GM19467 (cell line): ENCODE data around the gene LHX4.

Experiments used
- ATAC-seq: cut with Tn5 transposase; IDR thresholded peaks from one replicate; pipeline ENCODE4 v1.9.1; 2021; ENCODE audit warnings: mild to moderate bottlenecking, moderate library complexity; ENCODE audit not compliant: unreplicated experiment

LHX4 gene

DNA sequence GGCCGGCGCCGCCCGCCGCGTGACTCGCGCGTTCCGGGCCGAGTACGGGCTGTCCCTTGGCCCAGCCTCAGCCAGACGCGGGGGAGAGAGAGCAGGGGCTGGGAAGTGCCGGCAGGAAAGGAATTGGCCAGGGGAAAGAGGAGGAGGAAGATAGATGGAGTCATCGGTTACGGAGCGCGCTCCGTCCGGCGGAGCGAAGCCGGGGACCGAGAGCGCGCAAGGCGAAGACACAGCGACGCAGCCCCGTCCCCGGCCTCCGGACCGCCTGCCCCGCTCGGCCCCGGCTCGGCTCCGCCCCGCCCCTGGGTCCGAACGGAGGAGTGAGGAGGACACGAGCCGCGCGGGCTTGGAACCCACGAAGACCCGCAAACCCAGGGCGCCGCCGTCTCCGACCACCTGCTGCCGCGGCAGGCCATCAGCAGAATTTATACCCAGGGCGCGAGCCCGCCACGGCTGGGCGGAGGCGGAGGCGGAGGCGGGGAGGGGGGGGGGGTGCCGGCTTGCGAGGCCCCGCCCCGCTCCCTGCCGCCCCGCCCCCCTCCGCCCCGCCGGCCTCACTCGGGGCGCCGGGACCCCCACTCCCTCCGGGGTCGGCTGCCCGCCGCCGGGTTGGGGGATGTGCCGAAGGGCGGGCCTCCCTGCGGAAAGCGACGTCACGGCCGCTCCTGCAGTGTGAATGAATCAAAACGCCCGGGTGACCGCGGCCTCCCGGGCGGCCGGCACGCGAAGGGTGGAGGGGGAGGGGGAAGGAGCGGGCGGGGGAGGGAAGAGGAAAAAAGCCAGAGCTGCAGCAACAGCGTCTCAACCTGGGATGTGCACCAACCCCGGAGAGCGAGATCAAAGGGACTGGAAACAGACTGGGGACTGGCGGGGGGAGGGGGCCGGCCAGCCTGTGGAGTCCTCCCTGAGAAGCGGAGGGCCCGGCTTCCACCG, at the start of gene LHX4:
LHX4 (plus strand) TSS at position 782 of the 933 bp plus-strand sequence. CDS start 266 bp downstream, outside the sequence.
- ATAC-seq = no peak

- no peak for ATAC-seq
Measured at GRCh38 chr1:180181048-180181447, 49.0 kb upstream of the LHX4 start.

DNA sequence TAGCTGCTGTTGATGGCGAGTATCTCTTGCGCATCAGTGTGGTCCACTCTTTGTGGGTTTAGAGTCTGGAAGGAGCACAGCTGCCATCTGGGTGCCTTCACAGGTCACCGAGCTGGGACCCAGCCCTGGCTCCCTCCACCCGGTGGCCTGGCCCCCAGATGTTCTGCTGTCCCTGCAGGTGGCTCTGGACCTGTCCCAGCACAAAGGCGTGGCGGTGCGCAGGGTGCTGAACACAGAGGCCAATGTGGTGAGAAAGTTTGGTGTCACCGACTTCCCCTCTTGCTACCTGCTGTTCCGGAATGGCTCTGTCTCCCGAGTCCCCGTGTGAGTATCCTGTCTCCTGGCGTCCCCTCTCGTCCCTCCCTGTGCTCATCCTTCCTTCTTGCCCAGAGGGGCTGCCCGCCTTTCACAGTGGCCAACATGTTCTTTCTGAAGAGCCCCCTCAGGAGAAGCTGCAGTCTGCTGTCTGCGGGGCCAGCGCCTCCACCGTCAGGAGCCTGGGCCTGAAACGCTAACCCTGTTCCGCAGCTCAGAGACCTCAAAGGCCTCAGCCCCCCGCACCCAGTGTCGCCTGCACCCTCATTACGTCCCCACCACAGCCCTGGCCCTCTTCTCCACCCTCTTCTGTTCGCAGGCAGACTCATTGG, 47.9 kb upstream of the LHX4 start:
- no peak for ATAC-seq

DNA sequence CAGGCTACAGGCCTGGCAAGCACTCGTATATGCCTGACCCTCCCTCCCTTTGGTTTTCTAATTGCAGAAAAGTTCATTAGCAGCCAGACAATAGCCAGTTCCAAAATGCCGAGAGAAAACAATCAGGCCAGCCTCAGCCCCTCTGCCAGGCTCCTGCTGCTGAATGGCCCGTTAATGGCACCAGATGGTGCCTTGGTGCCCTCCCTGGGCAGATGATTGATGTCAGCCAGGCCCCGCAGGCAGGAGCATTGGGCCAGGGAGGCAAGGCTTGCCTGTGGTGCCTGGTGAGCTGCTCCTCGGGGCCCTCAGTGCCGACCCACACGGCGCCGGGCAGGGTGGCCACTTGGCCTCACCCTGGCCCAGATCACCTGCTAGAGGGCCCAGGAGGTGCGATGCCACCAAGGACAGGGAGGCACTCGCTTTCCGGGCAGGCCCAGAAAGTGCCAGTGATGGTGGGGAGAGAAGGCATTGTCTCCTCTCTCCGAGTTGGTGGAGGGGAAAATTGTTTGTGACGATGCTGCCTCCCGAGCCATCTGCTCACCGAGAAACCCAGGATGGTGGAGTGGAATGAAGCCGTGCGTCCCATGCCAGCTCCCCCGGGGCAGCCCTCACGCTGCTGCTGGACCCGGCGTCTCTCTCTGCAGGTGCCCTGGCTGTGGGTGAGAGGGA, 47.3 kb upstream of the LHX4 start:
- no peak for ATAC-seq

DNA sequence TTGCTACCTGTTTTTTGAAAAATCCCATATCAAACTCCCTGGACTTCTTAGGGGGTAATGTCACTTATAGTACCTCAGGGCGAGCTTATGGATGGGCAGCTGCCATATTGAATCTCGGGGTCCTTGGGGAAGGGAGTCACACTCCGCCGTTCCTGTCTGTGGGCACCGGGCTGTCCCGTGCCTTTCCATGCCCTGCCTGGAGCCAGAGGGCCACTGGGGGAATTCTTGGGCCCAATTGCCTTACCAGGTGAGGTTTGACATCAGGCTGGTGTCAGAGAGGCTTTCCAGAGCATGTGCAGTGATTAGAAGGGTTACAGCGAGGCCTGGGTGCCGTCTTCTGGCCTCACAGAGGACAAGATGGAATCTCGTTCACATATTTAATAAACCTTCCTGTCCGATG, 46.6 kb upstream of the LHX4 start:
- no peak for ATAC-seq

GRCh38 chr1:180184041-180184440, 46.0 kb upstream of the LHX4 start:
- no peak for ATAC-seq

- no peak for ATAC-seq
Measured at GRCh38 chr1:180185281-180185680, 44.8 kb upstream of the LHX4 start.

DNA sequence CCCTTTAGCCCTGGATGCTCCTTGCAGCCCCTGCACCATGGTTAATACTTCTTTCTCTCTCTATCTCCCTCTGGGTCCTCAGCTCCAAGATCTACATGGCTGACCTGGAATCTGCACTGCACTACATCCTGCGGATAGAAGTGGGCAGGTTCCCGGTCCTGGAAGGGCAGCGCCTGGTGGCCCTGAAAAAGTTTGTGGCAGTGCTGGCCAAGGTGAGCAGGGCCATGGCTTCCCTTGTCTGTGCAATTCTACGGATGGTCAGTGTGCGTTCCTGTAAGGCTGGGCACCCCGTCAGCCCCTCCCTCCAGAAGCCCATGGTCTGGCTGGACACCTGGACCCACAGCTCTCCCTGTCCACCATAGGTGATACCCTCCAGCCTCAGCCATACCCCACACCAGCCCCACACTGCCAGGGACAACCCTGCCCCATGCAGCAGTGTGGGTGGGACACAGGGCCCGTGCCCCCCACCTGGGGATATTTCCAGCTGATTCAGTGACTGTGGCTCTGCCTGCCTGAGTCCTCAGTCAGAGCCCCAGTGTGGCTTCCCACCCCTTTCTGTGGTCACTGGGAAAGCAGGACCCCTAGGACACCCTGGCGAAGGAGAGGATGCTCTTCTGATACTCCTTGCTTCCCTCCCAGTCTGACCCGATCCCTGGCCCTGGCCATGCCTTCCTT, 44.0 kb upstream of the LHX4 start:
- no peak for ATAC-seq

GRCh38 chr1:180186831-180187230, 43.2 kb upstream of the LHX4 start:
- no peak for ATAC-seq

- ATAC-seq = no peak
Measured at GRCh38 chr1:180187626-180188025, 42.4 kb upstream of the LHX4 start.

DNA sequence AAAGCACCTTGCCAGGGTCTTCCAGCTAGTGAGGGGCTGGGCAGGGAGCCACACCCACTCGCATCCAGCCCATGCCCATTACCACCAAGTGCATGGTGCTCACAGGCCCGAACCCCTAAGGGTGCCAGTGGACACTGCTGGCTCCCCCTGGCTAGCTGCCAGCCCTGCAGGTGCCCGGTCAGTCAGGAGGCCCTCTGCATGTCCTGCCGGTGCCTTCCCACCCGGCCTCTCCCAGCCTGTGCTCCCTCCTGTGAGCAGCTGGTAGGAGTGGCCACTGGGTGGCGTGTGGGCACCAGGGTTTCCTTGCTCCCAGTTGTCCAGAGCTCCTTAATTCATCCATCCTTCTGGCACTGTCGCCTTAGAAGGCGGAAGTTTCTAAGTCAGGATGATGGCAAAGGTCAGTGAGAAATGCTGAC, 42.0 kb upstream of the LHX4 start:
- no peak for ATAC-seq

DNA sequence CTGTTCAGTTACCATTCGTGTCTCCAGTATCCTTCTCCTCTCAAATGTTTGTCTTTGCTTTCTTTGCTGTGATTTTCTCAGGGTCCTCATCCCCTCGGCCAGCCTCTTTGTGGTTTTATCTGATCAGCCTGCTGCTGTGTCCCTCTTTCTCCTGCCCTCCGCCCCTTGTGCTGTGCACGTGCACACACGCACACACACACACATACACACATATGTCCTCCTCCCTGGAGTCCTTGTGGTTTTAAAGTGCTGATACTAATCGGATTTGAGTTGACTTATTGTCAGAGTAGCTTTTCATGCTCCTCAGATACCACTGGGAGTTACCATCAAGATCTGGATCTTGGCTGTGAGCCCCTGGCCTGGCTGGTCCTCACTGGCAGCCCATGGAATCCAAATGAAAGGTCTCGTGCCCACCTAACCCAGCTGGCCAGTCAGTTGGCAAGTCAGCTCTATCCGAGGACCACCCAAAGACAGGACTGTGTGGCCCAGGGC, 41.3 kb upstream of the LHX4 start:
- no peak for ATAC-seq

DNA sequence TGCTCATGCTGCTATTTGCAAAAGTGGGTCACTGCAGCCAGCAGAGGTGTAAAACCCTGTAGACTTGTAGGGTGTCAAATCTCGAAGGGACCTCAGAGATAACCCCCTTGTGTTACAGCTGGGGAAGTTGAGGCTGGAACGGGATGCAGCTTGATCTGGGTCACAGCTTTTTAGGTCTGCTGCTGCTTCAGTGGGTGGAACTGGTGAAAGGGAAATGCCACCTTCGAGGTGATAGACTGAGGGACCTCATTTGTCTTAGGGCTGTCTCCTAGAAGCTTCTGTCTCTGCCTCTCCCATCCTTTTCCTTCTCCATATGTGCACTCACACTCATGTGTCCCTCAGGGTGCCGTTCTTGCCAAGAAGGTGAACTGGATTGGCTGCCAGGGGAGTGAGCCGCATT, 40.0 kb upstream of the LHX4 start:
- ATAC-seq = no peak

- ATAC-seq = no peak
Measured at GRCh38 chr1:180192172-180192571, 37.9 kb upstream of the LHX4 start.

DNA sequence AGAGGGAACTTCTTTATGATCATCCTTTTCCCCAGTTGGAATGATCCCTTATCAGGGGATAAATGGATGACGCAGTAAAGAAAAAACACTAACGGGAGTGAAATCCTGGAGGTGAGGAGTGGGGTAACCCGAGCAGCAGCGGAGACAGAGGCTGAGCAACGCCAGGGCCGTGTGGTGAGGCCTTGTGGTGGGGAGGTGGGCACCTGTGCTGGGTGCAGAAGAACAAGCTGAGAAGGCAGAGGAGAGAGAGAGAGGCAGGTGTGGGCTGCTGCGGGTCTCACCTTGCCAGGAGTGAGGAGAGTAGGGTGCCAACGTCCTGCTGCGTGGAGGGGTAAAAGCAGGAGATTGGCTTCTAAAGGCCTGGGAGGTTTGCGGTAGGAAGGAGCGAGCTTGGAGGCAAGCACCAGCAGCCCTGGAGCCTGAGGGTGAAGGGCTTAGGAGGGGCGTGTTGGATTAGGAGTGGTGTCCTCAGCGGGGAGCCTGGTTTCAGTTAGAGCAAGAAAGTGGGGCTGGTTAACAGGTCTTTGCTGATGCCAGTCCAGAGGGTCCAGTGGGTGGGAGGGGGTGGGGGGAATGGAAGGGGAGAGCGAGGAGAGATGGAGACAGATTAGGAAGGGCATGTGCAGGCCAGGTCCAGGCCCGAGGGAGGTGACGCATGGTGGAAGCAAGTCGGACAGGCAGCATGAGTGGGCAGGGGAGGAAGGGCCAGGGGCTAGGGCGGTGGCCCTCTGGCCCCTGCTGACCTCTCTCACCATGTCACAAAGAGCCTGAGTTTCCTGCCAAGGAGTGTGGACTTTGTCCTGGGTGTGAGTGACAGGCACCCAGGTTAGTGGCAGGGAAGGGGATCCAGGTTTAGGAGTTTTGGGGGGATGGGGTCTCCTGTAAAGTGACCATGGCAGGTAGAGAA, 36.7 kb upstream of the LHX4 start:
- ATAC-seq = no peak

DNA sequence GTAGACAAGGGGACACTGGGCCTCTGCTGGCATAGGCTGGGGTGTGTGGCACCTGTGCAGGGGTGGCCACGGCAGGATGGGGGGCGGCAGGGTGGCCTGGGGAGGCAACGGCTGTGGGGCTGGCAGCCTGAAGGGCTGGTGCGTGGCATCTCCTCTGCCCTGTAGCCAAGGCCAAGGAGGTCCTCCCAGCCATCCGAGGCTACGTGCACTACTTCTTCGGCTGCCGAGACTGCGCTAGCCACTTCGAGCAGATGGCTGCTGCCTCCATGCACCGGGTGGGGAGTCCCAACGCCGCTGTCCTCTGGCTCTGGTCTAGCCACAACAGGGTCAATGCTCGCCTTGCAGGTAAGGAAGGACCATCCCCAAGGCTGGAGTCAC, 36.0 kb upstream of the LHX4 start:
- no peak for ATAC-seq

GRCh38 chr1:180194546-180195207, 35.4 kb upstream of the LHX4 start:
- ATAC-seq = no peak

- ATAC-seq = no peak
Measured at GRCh38 chr1:180195401-180195800, 34.7 kb upstream of the LHX4 start.

DNA sequence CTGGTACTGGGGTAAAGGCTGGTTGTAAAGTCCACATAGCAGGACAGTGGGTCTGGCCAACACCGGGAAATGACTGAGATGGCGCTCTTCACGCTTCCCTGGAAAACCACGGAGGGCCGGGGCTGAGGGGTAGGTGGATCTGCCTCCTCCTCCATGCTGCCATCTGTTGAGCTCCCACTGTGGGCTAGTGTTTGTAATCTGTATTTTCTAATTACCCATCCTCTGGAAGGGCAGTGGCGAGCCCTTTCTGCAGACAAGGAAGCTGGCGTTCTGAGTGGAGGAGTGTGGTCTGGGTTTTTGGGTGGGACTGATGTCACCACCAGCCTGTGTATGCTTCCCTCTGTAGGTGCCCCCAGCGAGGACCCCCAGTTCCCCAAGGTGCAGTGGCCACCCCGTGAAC, 34.1 kb upstream of the LHX4 start:
- no peak for ATAC-seq
